Activated CD4-positive, alpha-beta T cell treated with anti-CD3 and anti-CD28 coated beads, Interleukin-2, amount 50 U/mL, for 4 hours (primary cell): ENCODE data around the gene LMX1A.

Source experiments
- DNase-seq, 2 experiments: peaks; one replicate each; pipeline ENCODE4 v3.0.0-alpha.2; 2020

The LMX1A gene

GRCh38 chr1:165257969-165258459 lies 98.5 kb downstream of the LMX1A start:
- peak in 1 of 2 experiments; percentile 6 for DNase-seq

GRCh38 chr1:165254896-165255625 lies 101.5 kb downstream of the LMX1A start:
- no peak for DNase-seq

- DNase-seq = no peak
Measured at GRCh38 chr1:165254376-165254775, 102.1 kb downstream of the LMX1A start.

- DNase-seq = no peak
Measured at GRCh38 chr1:165253818-165254254, 102.7 kb downstream of the LMX1A start.

- DNase-seq = no peak
Measured at GRCh38 chr1:165248969-165249571, 107.4 kb downstream of the LMX1A start.

- DNase-seq = no peak
Measured at GRCh38 chr1:165241952-165242351, 114.6 kb downstream of the LMX1A start.

GRCh38 chr1:165241321-165241720 lies 115.2 kb downstream of the LMX1A start:
- DNase-seq = no peak

- no peak for DNase-seq
Measured at GRCh38 chr1:165240492-165240891, 116.0 kb downstream of the LMX1A start.

- no peak for DNase-seq
Measured at GRCh38 chr1:165239873-165240272, 116.6 kb downstream of the LMX1A start.

- DNase-seq = no peak
Measured at GRCh38 chr1:165235777-165236291, 120.7 kb downstream of the LMX1A start.

- no peak for DNase-seq
Measured at GRCh38 chr1:165235155-165235776, 121.2 kb downstream of the LMX1A start.

- DNase-seq = no peak
Measured at GRCh38 chr1:165234149-165234548, 122.4 kb downstream of the LMX1A start.

GRCh38 chr1:165228676-165229075 lies 127.8 kb downstream of the LMX1A start:
- DNase-seq = no peak

GRCh38 chr1:165228111-165228655 lies 128.3 kb downstream of the LMX1A start:
- no peak for DNase-seq

- no peak for DNase-seq
Measured at GRCh38 chr1:165226326-165226725, 130.2 kb downstream of the LMX1A start.

- DNase-seq = no peak
Measured at GRCh38 chr1:165225650-165226049, 130.9 kb downstream of the LMX1A start.

- no peak for DNase-seq
Measured at GRCh38 chr1:165225062-165225461, 131.5 kb downstream of the LMX1A start.

GRCh38 chr1:165224504-165224903 lies 132.0 kb downstream of the LMX1A start:
- no peak for DNase-seq

- DNase-seq = no peak
Measured at GRCh38 chr1:165222580-165222979, 133.9 kb downstream of the LMX1A start.

- no peak for DNase-seq
Measured at GRCh38 chr1:165218731-165219130, 137.8 kb downstream of the LMX1A start.

- no peak for DNase-seq
Measured at GRCh38 chr1:165217958-165218357, 138.6 kb downstream of the LMX1A start.

GRCh38 chr1:165216254-165216653 lies 140.3 kb downstream of the LMX1A start:
- DNase-seq = no peak

- DNase-seq = no peak
Measured at GRCh38 chr1:165215676-165216075, 140.8 kb downstream of the LMX1A start.
